H9 (cell line): ENCODE results near the gene JMJD1C. TPM values are rescaled to one million over a fixed set of nuclear protein-coding genes. Genes with fewer than 3 reads are reported as not detected.

ENCODE experiments used
- DNase-seq: peaks from one replicate; pipeline ENCODE4 v3.0.0-alpha.2; 2017
- H2AFZ ChIP-seq: one replicate; pipeline ENCODE4 v1.6.1; 2013; ENCODE audit warnings: mild to moderate bottlenecking, low read length, control low read depth, moderate library complexity
- H2AK5ac ChIP-seq: 2 replicates; pipeline ENCODE4 v1.6.1; 2013; ENCODE audit warnings: low read length, control low read depth, mixed read lengths; ENCODE audit not compliant: insufficient read length
- H2BK120ac ChIP-seq: one replicate; pipeline ENCODE4 v1.6.1; 2013; ENCODE audit warnings: low read depth, mild to moderate bottlenecking, low read length, control low read depth, inconsistent platforms; ENCODE audit not compliant: poor library complexity, severe bottlenecking
- H2BK12ac ChIP-seq: 2 replicates; pipeline ENCODE4 v1.6.1; 2013; ENCODE audit warnings: low read length, control low read depth, mixed read lengths, low read depth; ENCODE audit not compliant: insufficient read length
- H2BK15ac ChIP-seq: 2 replicates; pipeline ENCODE4 v1.6.1; 2013; ENCODE audit warnings: low read depth, low read length, control low read depth
- H2BK20ac ChIP-seq: one replicate; pipeline ENCODE4 v1.6.1; 2013; ENCODE audit warnings: low read depth, mild to moderate bottlenecking, low read length, control low read depth, inconsistent platforms; ENCODE audit not compliant: poor library complexity, severe bottlenecking
- H2BK5ac ChIP-seq: 2 replicates; pipeline ENCODE4 v1.6.1; 2013; ENCODE audit warnings: low read length, control low read depth, mixed read lengths; ENCODE audit not compliant: insufficient read length
- H3K14ac ChIP-seq: 2 replicates; pipeline ENCODE4 v1.6.1; 2013; ENCODE audit warnings: low read length, control low read depth; ENCODE audit not compliant: insufficient read depth
- H3K18ac ChIP-seq: 2 replicates; pipeline ENCODE4 v1.6.1; 2013; ENCODE audit warnings: low read depth, mild to moderate bottlenecking, mixed read lengths, low read length, control low read depth; ENCODE audit not compliant: insufficient read length
- H3K23ac ChIP-seq: 2 replicates; pipeline ENCODE4 v1.6.1; 2013; ENCODE audit warnings: low read length, control low read depth, mixed read lengths, low read depth; ENCODE audit not compliant: insufficient read length
- H3K23me2 ChIP-seq: 2 replicates; pipeline ENCODE4 v1.6.1; 2013; ENCODE audit warnings: low read depth, mild to moderate bottlenecking, mixed read lengths, low read length, control low read depth; ENCODE audit not compliant: insufficient read length, poor library complexity, severe bottlenecking
- H3K27ac ChIP-seq: 2 replicates; pipeline ENCODE4 v1.5.1; 2013; ENCODE audit warnings: low read length, control low read depth, mixed read lengths, low read depth; ENCODE audit not compliant: insufficient read length
- H3K27me3 ChIP-seq: 2 replicates; pipeline ENCODE4 v1.6.1; 2013; ENCODE audit warnings: low read length, control low read depth, inconsistent platforms; ENCODE audit not compliant: insufficient read depth
- H3K4ac ChIP-seq: 2 replicates; pipeline ENCODE4 v1.6.1; 2013; ENCODE audit warnings: low read depth, mild to moderate bottlenecking, control low read depth, inconsistent platforms, low read length, moderate library complexity
- H3K4me1 ChIP-seq: 2 replicates; pipeline ENCODE4 v1.6.1; 2013; ENCODE audit warnings: low read length, control low read depth, inconsistent platforms; ENCODE audit not compliant: insufficient read depth
- H3K4me2 ChIP-seq: 2 replicates; pipeline ENCODE4 v1.6.1; 2013; ENCODE audit warnings: low read length, control low read depth, mixed read lengths; ENCODE audit not compliant: insufficient read length, insufficient read depth
- H3K56ac ChIP-seq: 2 replicates; pipeline ENCODE4 v1.6.1; 2013; ENCODE audit warnings: low read depth, mild to moderate bottlenecking, mixed read lengths, low read length, control low read depth; ENCODE audit not compliant: insufficient read length
- H3K79me1 ChIP-seq: 2 replicates; pipeline ENCODE4 v1.6.1; 2013; ENCODE audit warnings: low read depth, mild to moderate bottlenecking, moderate library complexity, low read length, control low read depth, inconsistent platforms; ENCODE audit not compliant: insufficient read depth, poor library complexity, severe bottlenecking
- H3K79me2 ChIP-seq: 2 replicates; pipeline ENCODE4 v1.6.1; 2013; ENCODE audit warnings: low read length, control low read depth, inconsistent platforms; ENCODE audit not compliant: insufficient read depth
- H3K9ac ChIP-seq: 2 replicates; pipeline ENCODE4 v1.6.1; 2013; ENCODE audit warnings: low read length, control low read depth, mixed read lengths; ENCODE audit not compliant: insufficient read length; ENCODE audit errors: extremely low read depth
- H3K9me3 ChIP-seq: one replicate; pipeline ENCODE4 v1.6.1; 2013; ENCODE audit warnings: low read depth, low read length, inconsistent platforms; ENCODE audit not compliant: control insufficient read depth
- H3T11ph ChIP-seq: one replicate; pipeline ENCODE4 v1.6.1; 2013; ENCODE audit warnings: mild to moderate bottlenecking, low read length, control low read depth, inconsistent platforms
- H4K20me1 ChIP-seq: one replicate; pipeline ENCODE4 v1.6.1; 2013; ENCODE audit not compliant: control insufficient read depth, insufficient read length, insufficient read depth
- H4K5ac ChIP-seq: 2 replicates; pipeline ENCODE4 v1.6.1; 2013; ENCODE audit warnings: low read depth, mild to moderate bottlenecking, mixed read lengths, low read length, control low read depth; ENCODE audit not compliant: insufficient read length
- H4K8ac ChIP-seq: replicated peaks from 2 replicates; pipeline ENCODE4 v1.6.1; 2013; ENCODE audit warnings: low read length, control low read depth, mixed read lengths, low read depth; ENCODE audit not compliant: insufficient read length
- H4K91ac ChIP-seq: 2 replicates; pipeline ENCODE4 v1.6.1; 2013; ENCODE audit warnings: low read depth, mild to moderate bottlenecking, moderate library complexity, mixed read lengths, low read length, control low read depth; ENCODE audit not compliant: insufficient read length
- H3K27ac Mint-ChIP-seq, 3 experiments: 2 replicates in 2 of 3; 3 replicates in 1 of 3; pipeline ENCODE4 v1.8.0; 2020 to 2021; ENCODE audit warnings: mixed read lengths in 3 of 3, mild to moderate bottlenecking in 1 of 3, moderate library complexity in 1 of 3
- H3K27me3 Mint-ChIP-seq: 2 replicates; pipeline ENCODE4 v1.8.0; 2021; ENCODE audit warnings: low read depth, mild to moderate bottlenecking, moderate library complexity, mixed read lengths
- H3K36me3 Mint-ChIP-seq, 3 experiments: 2 replicates in 2 of 3; 3 replicates in 1 of 3; pipeline ENCODE4 v1.8.0; 2020 to 2021; ENCODE audit warnings: low read depth in 3 of 3, mixed read lengths in 3 of 3; ENCODE audit not compliant: insufficient read depth in 1 of 3
- H3K4me1 Mint-ChIP-seq, 2 experiments: 2 replicates each; pipeline ENCODE4 v1.8.0; 2020; ENCODE audit warnings: mixed read lengths in 2 of 2
- H3K4me3 Mint-ChIP-seq, 2 experiments: 2 replicates in 1 of 2; 3 replicates in 1 of 2; pipeline ENCODE4 v1.8.0; 2020 to 2021; ENCODE audit warnings: mild to moderate bottlenecking in 2 of 2, mixed read lengths in 2 of 2, moderate library complexity in 1 of 2
- H3K9me3 Mint-ChIP-seq, 2 experiments: 2 replicates in 1 of 2; 3 replicates in 1 of 2; pipeline ENCODE4 v1.8.0; 2020; ENCODE audit warnings: mild to moderate bottlenecking in 2 of 2, mixed read lengths in 2 of 2, moderate library complexity in 1 of 2
- WGBS: extraction: QIAGEN DNeasy Blood & Tissue Kit; methylation state at CpG from one replicate; pipeline ENCODE4 v1.1.7; 2013; ENCODE audit warnings: missing lambda C conversion rate, low lambda C conversion rate, mixed read lengths; ENCODE audit not compliant: insufficient read length; ENCODE audit errors: extremely low coverage; 5-methylcytosine and 5-hydroxymethylcytosine counted together
- total RNA-seq: library from RNA; stranded (reverse); gene quantifications from 2 replicates; pipeline ENCODE4 v1.2.1, GENCODE V29; 2021
- TF ChIP-seq, protein P1 (sequence below): fragments of 200-600 bp; sonication (generic); conservative IDR thresholded peaks from 3 replicates; pipeline ENCODE4 v1.8.0; 2021; ENCODE audit warnings: antibody characterized with exemption, mild to moderate bottlenecking

The JMJD1C gene
- total RNA-seq, 1 experiment from 2014 or later: 200 TPM

DNA sequence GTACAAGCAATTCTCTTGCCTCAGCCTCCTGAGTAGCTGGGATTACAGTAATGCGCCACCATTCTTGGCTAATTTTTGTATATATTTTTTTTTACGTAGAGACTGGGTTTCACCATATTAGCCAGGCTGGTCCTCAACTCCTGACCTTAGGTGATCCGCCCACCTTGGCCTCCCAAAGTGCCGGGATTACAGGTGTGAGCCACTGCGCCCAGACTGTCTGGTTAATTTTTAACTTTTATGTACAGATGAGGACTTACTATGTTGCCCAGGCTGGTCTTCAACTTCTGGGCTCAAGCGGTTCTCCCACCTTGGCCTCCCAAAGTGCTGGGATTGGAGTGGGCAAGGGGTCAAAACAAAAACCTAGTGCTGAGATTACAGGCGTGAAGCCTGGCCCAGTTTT, 101.8 kb downstream of the JMJD1C start:
- no peaks in the 10 kb centered on the region for H3K9me3 Mint-ChIP-seq
- Histone ChIP-seq H3K79me1 (no peaks in the 10 kb centered on the region), H2BK5ac (no peak overlapping the region), H3K18ac (no peak overlapping the region), H4K8ac (no peak overlapping the region), H2AFZ (no peak overlapping the region), H3K4me2 (no peak overlapping the region), H4K20me1 (no peaks in the 10 kb centered on the region), H3T11ph (no peak overlapping the region), H3K4me1 (peaks cover 5% of the 10 kb centered on the region; the same call in 1 of the 2 replicates), H2BK20ac (no peak overlapping the region), H4K5ac (no peak overlapping the region), H3K56ac (no peak overlapping the region), H3K9me3 (no peaks in the 10 kb centered on the region), H3K4ac (no peak overlapping the region), H3K9ac (no peak overlapping the region), H2BK12ac (no peak overlapping the region), H2BK15ac (no peak overlapping the region), H3K23ac (no peak overlapping the region), H2BK120ac (no peak overlapping the region), H3K23me2 (no peaks in the 10 kb centered on the region), H3K14ac (no peak overlapping the region), H3K27ac (no peak overlapping the region), H4K91ac (no peak overlapping the region), H2AK5ac (no peak overlapping the region), H3K27me3 (no peaks in the 10 kb centered on the region), H3K79me2 (no peaks in the 10 kb centered on the region)
- no peak overlapping the region for H3K27ac Mint-ChIP-seq
- peaks cover 5 to 9% of the 10 kb centered on the region in 2 experiments for H3K4me1 Mint-ChIP-seq
- DNase-seq: no peak
- H3K4me3 Mint-ChIP-seq: no peak overlapping the region
- H3K36me3 Mint-ChIP-seq: 0 out of 7 replicates have a peak, but pooled peaks cover 0 to 3% (median 0%) of the 10 kb centered on the region in 3 experiments
- no CpG with 5 or more reads among the region's 7 CpGs for WGBS
- H3K27me3 Mint-ChIP-seq: no peaks in the 10 kb centered on the region
- TF ChIP-seq, protein P1, sequence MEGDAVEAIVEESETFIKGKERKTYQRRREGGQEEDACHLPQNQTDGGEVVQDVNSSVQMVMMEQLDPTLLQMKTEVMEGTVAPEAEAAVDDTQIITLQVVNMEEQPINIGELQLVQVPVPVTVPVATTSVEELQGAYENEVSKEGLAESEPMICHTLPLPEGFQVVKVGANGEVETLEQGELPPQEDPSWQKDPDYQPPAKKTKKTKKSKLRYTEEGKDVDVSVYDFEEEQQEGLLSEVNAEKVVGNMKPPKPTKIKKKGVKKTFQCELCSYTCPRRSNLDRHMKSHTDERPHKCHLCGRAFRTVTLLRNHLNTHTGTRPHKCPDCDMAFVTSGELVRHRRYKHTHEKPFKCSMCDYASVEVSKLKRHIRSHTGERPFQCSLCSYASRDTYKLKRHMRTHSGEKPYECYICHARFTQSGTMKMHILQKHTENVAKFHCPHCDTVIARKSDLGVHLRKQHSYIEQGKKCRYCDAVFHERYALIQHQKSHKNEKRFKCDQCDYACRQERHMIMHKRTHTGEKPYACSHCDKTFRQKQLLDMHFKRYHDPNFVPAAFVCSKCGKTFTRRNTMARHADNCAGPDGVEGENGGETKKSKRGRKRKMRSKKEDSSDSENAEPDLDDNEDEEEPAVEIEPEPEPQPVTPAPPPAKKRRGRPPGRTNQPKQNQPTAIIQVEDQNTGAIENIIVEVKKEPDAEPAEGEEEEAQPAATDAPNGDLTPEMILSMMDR: no peak
